GM20000 (cell line): ENCODE data around the gene ST6GALNAC1.

Experiments
- DNase-seq: peaks from one replicate; pipeline ENCODE4 v3.0.0; 2012; ENCODE audit warnings: low spot score
- CTCF ChIP-seq: IDR thresholded peaks from 2 replicates; pipeline ENCODE4 v1.5.1; 2012; ENCODE audit warnings: mild to moderate bottlenecking, control low read depth; ENCODE audit errors: extremely low read depth, missing control alignments

ST6GALNAC1 gene

DNA sequence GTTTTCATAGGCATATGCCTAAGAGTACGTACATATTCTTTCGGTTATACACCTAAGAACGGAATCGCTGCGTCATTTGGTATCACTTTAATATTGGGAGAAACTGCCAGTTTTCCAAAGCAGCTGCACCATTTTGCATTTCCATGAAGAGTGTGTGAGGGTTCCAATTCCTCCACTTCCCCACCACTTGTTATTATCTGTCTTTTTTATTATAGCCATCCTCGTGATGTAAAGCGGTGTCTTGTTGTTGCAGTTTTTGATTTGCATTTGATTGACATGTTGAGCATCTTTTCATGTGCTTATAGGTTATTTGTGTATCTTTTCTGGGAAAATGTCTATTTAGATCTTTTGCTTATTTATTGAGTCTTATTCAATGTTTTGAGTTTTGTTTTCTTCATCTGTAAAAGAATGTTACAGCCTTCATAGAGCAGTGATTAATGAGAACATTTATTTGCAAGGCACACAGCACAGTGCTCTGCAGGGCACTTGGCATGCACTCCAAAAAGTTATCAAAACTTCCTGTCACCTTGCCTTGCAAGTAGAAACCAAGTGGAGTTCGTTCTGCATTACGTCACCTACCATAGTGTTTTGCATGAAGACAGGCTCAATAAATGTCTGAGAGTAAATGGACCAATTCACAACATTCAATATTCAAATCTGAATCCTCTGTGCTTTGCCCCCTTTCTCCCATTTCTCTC, 26.6 kb upstream of the ST6GALNAC1 start:
- TF ChIP-seq CTCF = no peak
- no peak for DNase-seq

GRCh38 chr17:76667786-76668453, 24.4 kb upstream of the ST6GALNAC1 start:
- no peak for DNase-seq
- TF ChIP-seq CTCF = no peak

DNA sequence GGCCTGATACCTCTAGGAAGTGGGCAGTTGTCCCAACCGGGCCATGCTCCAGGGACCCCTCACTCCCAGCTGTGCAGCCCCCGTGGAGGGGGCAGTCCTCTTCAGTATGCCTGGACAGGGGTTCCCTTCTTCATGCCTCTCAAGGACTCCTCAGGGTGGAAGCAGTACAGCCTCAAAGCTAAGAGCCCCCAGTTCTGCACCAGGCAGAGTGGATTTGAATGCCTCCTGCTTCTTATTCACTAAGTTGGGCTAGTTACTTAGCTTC, 23.9 kb upstream of the ST6GALNAC1 start:
- no peak for DNase-seq
- no peak for TF ChIP-seq CTCF

- no peak for TF ChIP-seq CTCF
- no peak for DNase-seq
Measured at GRCh38 chr17:76660656-76661042, 17.1 kb upstream of the ST6GALNAC1 start.

GRCh38 chr17:76659928-76660655, 16.5 kb upstream of the ST6GALNAC1 start:
- no peak for TF ChIP-seq CTCF
- DNase-seq = no peak

GRCh38 chr17:76658242-76658662, 14.7 kb upstream of the ST6GALNAC1 start:
- TF ChIP-seq CTCF = no peak
- DNase-seq = no peak
